Measurements from ENCODE around the gene MARK1.

DNA sequence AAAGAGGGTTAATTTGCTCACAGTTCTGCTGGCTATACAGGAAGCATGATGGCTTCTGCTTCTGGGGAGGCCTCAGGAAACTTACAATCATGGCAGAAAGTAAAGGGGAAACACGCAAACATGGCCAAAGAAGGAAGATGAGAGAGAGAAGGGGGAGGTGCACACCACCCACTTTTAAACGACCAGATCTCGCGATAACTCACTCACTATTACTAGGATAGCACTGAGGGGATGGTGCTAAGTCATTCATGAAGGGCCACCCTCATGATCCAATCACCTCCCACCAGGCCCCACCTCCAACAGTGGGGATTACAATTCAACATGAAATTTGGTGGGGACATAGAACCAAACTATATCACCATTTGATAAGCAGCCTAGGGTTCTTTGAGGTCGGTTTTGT is 159.9 kb downstream of the MARK1 start:
- TF ChIP-seq, protein P1, sequence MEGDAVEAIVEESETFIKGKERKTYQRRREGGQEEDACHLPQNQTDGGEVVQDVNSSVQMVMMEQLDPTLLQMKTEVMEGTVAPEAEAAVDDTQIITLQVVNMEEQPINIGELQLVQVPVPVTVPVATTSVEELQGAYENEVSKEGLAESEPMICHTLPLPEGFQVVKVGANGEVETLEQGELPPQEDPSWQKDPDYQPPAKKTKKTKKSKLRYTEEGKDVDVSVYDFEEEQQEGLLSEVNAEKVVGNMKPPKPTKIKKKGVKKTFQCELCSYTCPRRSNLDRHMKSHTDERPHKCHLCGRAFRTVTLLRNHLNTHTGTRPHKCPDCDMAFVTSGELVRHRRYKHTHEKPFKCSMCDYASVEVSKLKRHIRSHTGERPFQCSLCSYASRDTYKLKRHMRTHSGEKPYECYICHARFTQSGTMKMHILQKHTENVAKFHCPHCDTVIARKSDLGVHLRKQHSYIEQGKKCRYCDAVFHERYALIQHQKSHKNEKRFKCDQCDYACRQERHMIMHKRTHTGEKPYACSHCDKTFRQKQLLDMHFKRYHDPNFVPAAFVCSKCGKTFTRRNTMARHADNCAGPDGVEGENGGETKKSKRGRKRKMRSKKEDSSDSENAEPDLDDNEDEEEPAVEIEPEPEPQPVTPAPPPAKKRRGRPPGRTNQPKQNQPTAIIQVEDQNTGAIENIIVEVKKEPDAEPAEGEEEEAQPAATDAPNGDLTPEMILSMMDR (IDR thresholded peaks at IDR 0.05), result no peak
- TF ChIP-seq POLR2A (IDR thresholded peaks at IDR 0.05), result no peak

Data from prostate gland (tissue), 2 donors.